Small intestine (tissue), 7 donors: ENCODE data around the gene RASSF6. TPM values are rescaled to one million over a fixed set of nuclear protein-coding genes. Genes with fewer than 3 reads are reported as not detected.

Source experiments
- DNase-seq, 2 donors: peaks; one replicate each; pipeline versions ENCODE4 v3.0.0 to v3.0.0-alpha.2; 2013
- FAIRE-seq: peaks from 2 replicates; lab custom pipeline; 2012; peaks lifted over from hg19 to GRCh38; lab: Jason Lieb, UNC
- H3K27ac ChIP-seq, 3 donors: one replicate each; pipeline ENCODE4 v1.5.1; 2013; ENCODE audit warnings: low read length in 2 of 3, mild to moderate bottlenecking in 2 of 3, control low read depth in 1 of 3, inconsistent platforms in 1 of 3, low read depth in 1 of 3, moderate library complexity in 1 of 3
- H3K27me3 ChIP-seq, 3 donors: one replicate each; pipeline ENCODE4 v1.6.1; 2013; ENCODE audit warnings: low read length in 3 of 3, inconsistent platforms in 1 of 3; ENCODE audit not compliant: control insufficient read depth in 3 of 3, insufficient read depth in 3 of 3
- H3K36me3 ChIP-seq, 3 donors: one replicate each; pipeline ENCODE4 v1.6.1; 2013; ENCODE audit warnings: low read length in 3 of 3, inconsistent platforms in 1 of 3, low read depth in 1 of 3, mild to moderate bottlenecking in 1 of 3, moderate library complexity in 1 of 3; ENCODE audit not compliant: control insufficient read depth in 3 of 3, insufficient read depth in 2 of 3
- H3K4me1 ChIP-seq, 3 donors: one replicate each; pipeline ENCODE4 v1.6.1; 2013; ENCODE audit warnings: low read length in 2 of 3, inconsistent platforms in 1 of 3, low read depth in 1 of 3, mild to moderate bottlenecking in 1 of 3, moderate library complexity in 1 of 3; ENCODE audit not compliant: control insufficient read depth in 3 of 3, insufficient read depth in 2 of 3
- H3K4me3 ChIP-seq, 3 donors: one replicate each; pipeline ENCODE4 v1.5.1; 2013; ENCODE audit warnings: low read length in 3 of 3, control low read depth in 1 of 3, inconsistent platforms in 1 of 3, low read depth in 1 of 3, mild to moderate bottlenecking in 1 of 3, moderate library complexity in 1 of 3
- H3K9me3 ChIP-seq, 2 donors: one replicate each; pipeline ENCODE4 v1.6.1; 2013; ENCODE audit warnings: low read depth in 1 of 2, low read length in 1 of 2; ENCODE audit not compliant: control insufficient read depth in 2 of 2, insufficient read depth in 1 of 2
- WGBS, 3 donors: extraction: QIAGEN DNeasy Blood & Tissue Kit; methylation state at CpG; one replicate each; pipeline ENCODE4 v1.1.7; 2013; 5-methylcytosine and 5-hydroxymethylcytosine counted together
- polyA plus RNA-seq, 4 donors: library from polyadenylated mRNA; stranded (reverse) in 3 of 4; unstranded in 1 of 4; fragments of 200-250 nt in 3 of 4; fragments of 120-200 nt in 1 of 4; gene quantifications; one replicate each; pipeline versions ENCODE4 v1.2.1 to v1.2.3, GENCODE V29; 2013
- donor health status: healthy with polysubstance abuse.
- donor health status: control.
- donor health status: control.
- donor health status: Bipolar disorder and iron deficiency.
- donor health status: healthy.

Gene RASSF6
- polyA plus RNA-seq, 4 donors: 4.1 to 18.2 (median 15.5) TPM

DNA sequence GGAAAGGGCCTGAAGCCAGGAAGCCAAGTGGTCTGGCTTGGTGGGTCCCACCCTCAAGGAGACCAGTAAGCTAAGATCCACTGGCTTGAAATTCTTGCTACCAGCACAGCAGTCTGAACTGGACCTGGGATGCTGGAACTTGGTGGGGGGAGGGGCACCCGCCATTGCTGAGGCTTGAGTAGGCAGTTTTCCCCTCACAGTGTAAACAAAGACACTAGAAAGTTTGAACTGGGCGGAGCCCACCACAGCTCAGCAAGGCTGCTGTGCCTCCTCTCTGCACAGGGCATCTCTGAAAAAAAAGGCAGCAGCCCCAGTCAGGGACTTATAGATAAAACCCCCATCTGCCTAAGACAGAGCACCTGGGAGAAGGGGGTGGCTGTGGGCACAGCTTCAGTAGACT lies 75.6 kb downstream of the RASSF6 start:
- DNase-seq (no peak), FAIRE-seq (no peak)
- no peak overlapping the region for H3K27ac ChIP-seq
- H3K4me1 ChIP-seq: no peaks in the 10 kb centered on the region
- no peaks in the 10 kb centered on the region for H3K27me3 ChIP-seq
- H3K9me3 ChIP-seq: peaks cover 0 to 5% of the 10 kb centered on the region in 2 donors
- WGBS, 3 donors: 84 to 89% (median 85%) methylated on average over 2 of the region's 2 CpGs
- H3K4me3 ChIP-seq: no peak overlapping the region
- H3K36me3 ChIP-seq: no peaks in the 10 kb centered on the region

DNA sequence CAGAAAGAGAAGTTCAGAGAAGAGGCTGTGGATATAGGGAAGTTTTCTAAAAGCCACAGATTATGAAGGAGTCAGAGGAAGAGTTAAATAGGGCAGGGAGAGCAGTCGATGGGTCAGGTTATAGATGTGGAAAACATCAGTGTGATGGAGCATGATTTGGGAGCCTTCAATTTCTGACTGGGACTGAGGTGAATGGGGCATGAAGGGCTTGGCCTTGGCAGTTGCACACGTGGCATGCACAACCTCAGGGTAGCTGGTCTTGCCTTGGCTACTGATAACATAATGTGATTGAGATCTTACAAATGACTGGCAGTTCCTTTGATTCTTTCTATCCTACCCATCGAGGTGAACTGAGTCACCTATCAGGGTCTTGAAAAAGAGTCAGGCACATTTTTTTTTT lies 79.0 kb downstream of the RASSF6 start:
- FAIRE-seq (no peak), DNase-seq (no peak)
- Histone ChIP-seq H3K27me3 (no peaks in the 10 kb centered on the region), H3K9me3 (peaks cover 0 to 5% of the 10 kb centered on the region in 2 donors), H3K27ac (no peak overlapping the region), H3K4me3 (no peak overlapping the region), H3K36me3 (no peaks in the 10 kb centered on the region), H3K4me1 (peaks cover 0 to under 1% (median 0%) of the 10 kb centered on the region in 3 donors)
- 61 to 68% (median 65%) methylated on average over 3 of the region's 3 CpGs for WGBS, 3 donors

DNA sequence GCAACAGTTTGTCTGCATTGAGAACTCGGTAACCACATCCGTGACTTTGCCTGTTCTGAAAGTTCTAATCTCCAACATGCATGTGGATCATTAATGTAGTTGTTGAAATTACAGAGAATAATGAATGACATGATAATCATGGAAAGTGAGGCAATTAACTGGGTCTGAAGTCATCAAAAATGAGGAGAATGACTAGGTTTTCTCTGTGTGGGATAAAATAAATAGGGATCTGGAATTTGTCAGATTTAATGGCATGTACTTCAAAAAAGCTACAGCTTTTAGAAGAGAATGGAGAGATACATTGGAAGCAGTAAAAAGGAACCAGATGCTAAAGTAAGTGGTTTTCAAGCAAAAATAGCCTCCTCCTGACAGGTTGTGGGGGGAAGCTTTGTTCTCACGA lies 79.4 kb downstream of the RASSF6 start:
- Histone ChIP-seq H3K4me1 (peaks cover 0 to 5% (median 0%) of the 10 kb centered on the region in 3 donors), H3K9me3 (peaks cover 0 to 5% of the 10 kb centered on the region in 2 donors), H3K4me3 (no peak overlapping the region), H3K36me3 (no peaks in the 10 kb centered on the region), H3K27me3 (no peaks in the 10 kb centered on the region), H3K27ac (no peak overlapping the region)
- FAIRE-seq (no peak), DNase-seq (no peak)
- 83 to 93% (median 90%) methylated on average over 3 of the region's 3 CpGs for WGBS, 3 donors

DNA sequence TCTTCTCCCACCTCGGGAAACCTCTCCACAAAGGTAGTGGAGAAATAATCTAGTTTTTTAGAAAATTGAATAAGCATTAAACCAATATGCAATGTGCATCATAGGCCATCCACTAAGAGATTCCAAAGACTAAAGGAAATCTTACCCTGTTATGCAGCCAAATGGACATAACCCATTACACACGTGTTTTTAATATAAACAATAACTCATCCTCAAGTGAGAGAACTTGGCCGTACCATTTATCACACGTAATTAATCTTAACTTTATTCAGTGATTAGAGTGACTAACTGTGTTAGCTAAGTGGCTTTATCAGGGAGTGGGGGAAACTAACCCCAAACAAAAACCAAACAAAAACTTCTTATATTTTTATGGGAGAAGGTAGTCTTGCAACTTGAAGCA lies 80.8 kb downstream of the RASSF6 start:
- DNase-seq (no peak), FAIRE-seq (no peak)
- H3K27ac ChIP-seq: no peak overlapping the region
- peaks cover 0 to 5% of the 10 kb centered on the region in 2 donors for H3K9me3 ChIP-seq
- no peaks in the 10 kb centered on the region for H3K36me3 ChIP-seq
- H3K4me1 ChIP-seq: peaks cover 0 to 18% (median 0%) of the 10 kb centered on the region in 3 donors
- WGBS, 3 donors: 59 to 67% (median 61%) methylated on average over 4 of the region's 4 CpGs
- no peaks in the 10 kb centered on the region for H3K27me3 ChIP-seq
- no peak overlapping the region for H3K4me3 ChIP-seq

DNA sequence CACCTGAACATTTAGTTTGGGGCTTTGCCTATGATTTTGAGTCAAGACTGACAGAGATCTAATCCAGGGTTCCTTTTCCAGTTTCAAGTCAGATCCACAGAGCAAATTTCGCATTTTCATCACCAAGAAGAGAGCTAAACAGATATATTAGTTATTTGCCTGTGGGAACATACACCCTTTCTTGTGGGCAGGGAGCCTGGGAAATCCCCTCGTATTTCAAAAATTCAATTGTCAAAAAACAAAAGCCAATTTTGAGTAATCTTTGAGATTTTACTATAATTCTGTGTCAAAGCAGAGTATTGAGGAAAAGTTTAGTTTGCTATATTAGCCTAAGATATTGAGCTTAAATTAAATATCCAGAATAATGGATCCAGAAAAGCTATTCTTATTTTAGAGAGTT lies 82.1 kb downstream of the RASSF6 start:
- Histone ChIP-seq H3K27me3 (no peaks in the 10 kb centered on the region), H3K27ac (no peak overlapping the region), H3K4me1 (peaks cover 0 to 23% (median 0%) of the 10 kb centered on the region in 3 donors), H3K36me3 (no peaks in the 10 kb centered on the region), H3K4me3 (no peak overlapping the region), H3K9me3 (no peaks in the 10 kb centered on the region)
- no peak for DNase-seq
- FAIRE-seq: no peak
- 76 to 83% (median 76%) methylated on average over 2 of the region's 2 CpGs for WGBS, 3 donors

DNA sequence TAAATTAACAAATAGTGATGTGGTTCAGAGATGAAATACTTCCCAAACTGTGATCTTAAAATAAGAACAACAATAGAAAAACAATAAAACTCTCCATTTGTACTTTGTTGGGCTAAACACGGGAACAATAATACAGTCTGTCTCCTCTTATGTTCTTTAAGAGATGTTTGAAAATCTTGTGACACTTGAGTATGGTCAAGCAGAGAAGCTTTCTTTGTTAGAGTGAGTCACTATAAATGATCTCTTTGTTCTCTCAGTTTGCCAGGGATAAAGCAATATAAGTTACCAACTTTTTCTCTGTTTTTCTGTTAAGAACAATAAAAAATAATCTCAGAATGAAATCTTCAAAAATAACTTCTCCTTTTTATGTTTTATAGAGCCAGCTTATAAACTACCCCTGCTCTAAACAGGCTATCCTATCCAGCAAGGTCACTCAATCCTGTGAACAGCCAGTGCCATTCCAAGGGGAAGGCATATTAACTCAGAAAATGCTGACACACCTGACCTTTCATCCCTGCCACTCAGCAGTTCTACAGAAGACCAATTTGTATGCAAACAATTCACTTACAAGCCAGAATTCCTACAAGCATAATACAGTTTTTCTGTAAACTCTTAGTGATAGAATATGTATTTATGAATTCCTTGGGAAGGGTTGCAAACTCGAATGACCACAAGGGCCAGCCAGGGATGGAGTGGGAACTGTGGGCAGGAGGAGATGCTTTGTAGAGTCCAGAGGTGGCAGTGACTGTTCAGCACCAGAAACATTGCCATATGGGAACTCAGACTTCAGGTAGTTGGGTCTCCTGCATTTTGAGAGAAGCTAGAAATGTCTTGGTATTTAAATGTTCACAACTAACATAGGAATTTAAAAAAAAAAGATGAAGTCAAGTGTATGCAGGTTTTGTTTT lies 86.5 kb downstream of the RASSF6 start:
- DNase-seq: peak; percentile 77 to 82
- FAIRE-seq: no peak
- Histone ChIP-seq H3K36me3 (no peaks in the 10 kb centered on the region), H3K27ac (peak overlapping the region in 1 of 3 donors; percentile 16), H3K9me3 (no peaks in the 10 kb centered on the region), H3K4me3 (no peak overlapping the region), H3K27me3 (no peaks in the 10 kb centered on the region), H3K4me1 (peaks cover 0 to 23% (median 0%) of the 10 kb centered on the region in 3 donors)
- WGBS, 3 donors: 24 to 59% (median 44%) methylated on average over 2 of the region's 2 CpGs

DNA sequence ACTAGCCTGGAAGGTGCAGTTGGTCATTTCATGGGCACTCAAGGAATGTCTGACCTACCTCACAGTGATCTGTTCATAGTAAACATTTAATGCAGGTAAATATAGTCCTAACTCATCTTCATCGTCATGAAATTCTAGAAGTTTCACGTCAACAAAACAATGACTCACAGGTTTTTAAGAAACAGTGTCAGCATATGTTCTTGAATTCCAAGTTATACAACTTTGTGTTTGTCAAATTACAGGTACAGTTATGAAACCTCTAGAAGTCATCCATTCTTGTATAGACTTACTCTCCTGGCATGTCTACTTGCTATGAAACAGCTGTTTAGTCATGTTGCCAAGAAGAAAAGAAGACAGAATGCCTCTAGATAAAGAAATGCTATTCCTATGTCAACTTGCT lies 92.1 kb downstream of the RASSF6 start:
- Histone ChIP-seq H3K4me1 (no peaks in the 10 kb centered on the region), H3K9me3 (no peaks in the 10 kb centered on the region), H3K27ac (no peak overlapping the region), H3K36me3 (peaks cover 0 to 12% (median 0%) of the 10 kb centered on the region in 3 donors), H3K27me3 (no peaks in the 10 kb centered on the region), H3K4me3 (no peak overlapping the region)
- DNase-seq (no peak), FAIRE-seq (no peak)
- WGBS, 3 donors: 89 to 96% (median 91%) methylated on average over 2 of the region's 2 CpGs

DNA sequence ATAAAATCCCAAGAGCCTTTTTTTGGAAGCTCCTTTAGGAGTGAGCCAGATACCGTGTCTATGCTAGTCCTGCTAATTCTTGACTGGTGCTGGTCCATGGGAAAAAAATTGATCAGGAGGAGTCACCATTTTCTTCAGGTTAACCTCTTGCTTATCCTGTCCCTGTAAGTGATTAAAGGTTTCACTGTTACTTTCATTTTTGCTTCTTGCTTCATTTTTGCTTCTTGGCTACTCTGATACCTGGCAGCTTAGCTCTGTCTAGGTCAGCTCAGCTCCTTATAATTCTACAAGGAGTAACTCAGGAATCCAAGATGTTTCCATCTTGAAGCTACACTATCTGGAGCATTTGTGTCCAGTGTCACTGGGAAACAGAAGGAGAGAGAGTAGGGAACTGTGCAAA lies 93.0 kb downstream of the RASSF6 start:
- no peak for DNase-seq
- Histone ChIP-seq H3K27ac (no peak overlapping the region), H3K4me1 (no peaks in the 10 kb centered on the region), H3K4me3 (no peak overlapping the region), H3K9me3 (no peaks in the 10 kb centered on the region), H3K36me3 (peaks cover 0 to 14% (median 0%) of the 10 kb centered on the region in 3 donors), H3K27me3 (no peaks in the 10 kb centered on the region)
- 92 to 95% (median 94%) methylated on average over 1 of the region's 1 CpG for WGBS, 3 donors
- no peak for FAIRE-seq
